ENCODE results near the gene CDH1. TPM values are rescaled to one million over a fixed set of nuclear protein-coding genes. Genes with fewer than 3 reads are reported as not detected.
"Not testable (repeated sequence)": the region's sequence is repeated elsewhere in the genome, so short reads cannot be mapped to it uniquely, and the experiment has no call there.

CDH1 gene
- total and polyA plus RNA-seq, 11 donors: 0.08 to 5.3 (median 0.27) TPM; not detected in 8

DNA sequence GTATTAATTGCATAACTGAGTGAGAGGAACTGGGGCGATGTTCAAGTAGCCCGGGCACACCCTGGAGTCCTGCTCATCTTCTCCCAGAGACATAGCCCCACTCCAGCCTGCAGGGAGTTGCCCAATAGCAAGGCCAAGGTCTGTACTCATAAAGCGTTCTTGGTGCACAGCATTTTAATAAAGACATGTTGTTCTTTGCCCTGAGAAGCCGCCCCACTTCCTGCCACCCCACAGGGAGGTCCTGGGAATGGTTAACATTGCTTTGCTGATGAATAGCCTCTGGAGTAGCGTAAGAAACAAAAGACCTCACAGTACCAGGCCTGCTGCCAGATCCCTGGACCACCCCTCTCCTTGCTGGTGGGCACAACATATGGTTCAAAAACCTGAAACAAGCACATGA is 21.6 kb upstream of the CDH1 start:
- peaks cover 0 to 12% (median 0%) of the 10 kb centered on the region in 12 donors for H3K9me3 ChIP-seq
- no peak for DNase-seq
- TF ChIP-seq POLR2A (IDR thresholded peaks at IDR 0.05) (no peak), CTCF (IDR thresholded peaks at IDR 0.05) (no peak)
- peaks cover 0 to 8% (median 0%) of the 10 kb centered on the region in 9 donors for H3K27me3 ChIP-seq
- no peaks in the 10 kb centered on the region for H3K4me1 ChIP-seq
- intact Hi-C loops (cut with DNase I): no loop called here
- no peak overlapping the region for H3K4me3 ChIP-seq
- no peak for ATAC-seq
- 65 to 78% (median 73%) methylated on average over 5 of the region's 5 CpGs for WGBS, 4 donors
- H3K36me3 ChIP-seq: no peaks in the 10 kb centered on the region
- no peak overlapping the region for H3K27ac ChIP-seq

GRCh38 chr16:68716516-68716915 is 20.6 kb upstream of the CDH1 start:
- WGBS, 4 donors: 67 to 85% (median 73%) methylated on average over 4 of the region's 4 CpGs
- ATAC-seq; intact Hi-C loops (cut with DNase I); H3K4me1 ChIP-seq; DNase-seq; H3K27ac ChIP-seq; H3K4me3 ChIP-seq; H3K36me3 ChIP-seq; H3K27me3 ChIP-seq: not testable (repeated sequence)
- H3K9me3 ChIP-seq: peaks cover 0 to 12% (median 0%) of the 10 kb centered on the region in 12 donors

DNA sequence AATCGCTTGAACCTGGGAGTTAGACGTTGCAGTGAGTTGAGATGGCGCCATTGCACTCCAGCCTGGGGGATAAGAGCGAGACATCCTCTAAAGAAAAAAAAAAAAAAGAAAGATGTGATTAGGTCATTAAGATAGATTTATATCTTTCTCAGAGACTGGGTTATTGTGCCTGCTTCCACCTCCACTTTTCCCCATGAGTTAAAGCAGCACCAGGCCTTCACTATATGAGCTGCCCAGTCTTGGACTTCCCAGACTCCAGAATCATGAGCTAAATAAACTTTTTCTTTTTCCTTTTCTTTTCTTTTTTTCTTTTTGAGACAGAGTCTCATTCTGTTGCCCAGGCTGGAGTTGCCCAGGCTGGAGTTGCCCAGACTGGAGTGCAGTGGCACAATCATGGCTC is 19.4 kb upstream of the CDH1 start:
- DNase-seq (no peak), ATAC-seq (no peak)
- Histone ChIP-seq H3K36me3 (no peaks in the 10 kb centered on the region), H3K27ac (no peak overlapping the region), H3K4me1 (no peaks in the 10 kb centered on the region), H3K9me3 (peaks cover 0 to 12% (median 0%) of the 10 kb centered on the region in 12 donors), H3K27me3 (no peaks in the 10 kb centered on the region), H3K4me3 (no peak overlapping the region)
- TF ChIP-seq POLR2A (IDR thresholded peaks at IDR 0.05): no peak
- TF ChIP-seq CTCF (IDR thresholded peaks at IDR 0.05): no peak
- WGBS, 4 donors: 85 to 98% (median 95%) methylated on average over 4 of the region's 4 CpGs
- intact Hi-C loops (cut with DNase I): no loop called here

DNA sequence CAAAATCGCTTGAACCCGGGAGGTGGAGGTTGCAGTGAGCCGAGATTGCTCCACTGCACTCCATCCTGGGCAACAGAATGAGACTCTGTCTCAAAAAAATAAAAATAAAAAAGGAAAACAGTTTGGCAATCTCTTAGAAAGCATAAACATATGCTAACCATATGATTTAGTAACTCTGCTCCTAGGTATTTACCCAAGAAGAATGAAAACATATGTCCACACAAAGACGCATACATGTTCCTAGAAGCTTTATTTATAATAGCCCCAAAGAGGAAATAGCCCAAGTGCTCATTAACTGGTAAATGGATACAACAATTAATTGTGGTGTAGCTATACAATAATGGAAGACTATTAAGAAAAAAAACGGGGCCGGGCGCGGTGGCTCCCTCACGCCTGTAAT is 18.5 kb upstream of the CDH1 start:
- no peak for DNase-seq
- no peak for ATAC-seq
- H3K4me3 ChIP-seq: no peak overlapping the region
- no peaks in the 10 kb centered on the region for H3K36me3 ChIP-seq
- H3K4me1 ChIP-seq: no peaks in the 10 kb centered on the region
- intact Hi-C loops (cut with DNase I): no loop called here
- WGBS, 4 donors: 88 to 94% (median 91%) methylated on average over 9 of the region's 9 CpGs
- H3K27ac ChIP-seq: no peak overlapping the region
- TF ChIP-seq CTCF (IDR thresholded peaks at IDR 0.05) (no peak), POLR2A (IDR thresholded peaks at IDR 0.05) (no peak)
- H3K27me3 ChIP-seq: no peaks in the 10 kb centered on the region
- peaks cover 0 to 12% (median 0%) of the 10 kb centered on the region in 12 donors for H3K9me3 ChIP-seq

DNA sequence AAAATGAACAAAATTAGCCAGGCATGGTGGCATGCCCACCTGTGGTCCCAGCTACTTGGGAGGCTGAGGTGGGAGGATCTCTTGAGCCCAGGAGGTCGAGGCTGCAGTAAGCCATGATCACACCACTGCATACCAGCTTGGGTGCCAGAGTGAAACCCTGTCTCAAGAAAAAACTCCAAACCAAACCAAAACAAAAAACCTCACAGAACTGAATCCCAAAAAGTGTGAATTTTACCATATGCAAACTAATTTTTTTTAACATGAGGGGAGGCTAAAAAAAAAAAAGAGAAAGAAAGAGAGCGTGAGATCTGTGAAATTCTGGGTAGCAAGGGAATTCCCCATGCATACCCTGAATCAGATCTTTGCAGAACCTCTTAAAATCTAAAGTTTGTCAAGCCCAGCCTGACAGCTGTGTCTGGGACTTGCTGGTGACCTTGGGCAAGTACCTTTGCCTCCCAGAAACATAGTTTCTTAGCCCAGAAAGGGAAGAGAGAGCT is 17.1 kb upstream of the CDH1 start:
- TF ChIP-seq CTCF (IDR thresholded peaks at IDR 0.05): no peak
- H3K4me3 ChIP-seq: no peak overlapping the region
- 77 to 85% (median 82%) methylated on average over 2 of the region's 2 CpGs for WGBS, 4 donors
- no peaks in the 10 kb centered on the region for H3K4me1 ChIP-seq
- intact Hi-C loops (cut with DNase I): no loop called here
- H3K36me3 ChIP-seq: no peaks in the 10 kb centered on the region
- DNase-seq: no peak
- H3K9me3 ChIP-seq: peaks cover 0 to 12% (median 0%) of the 10 kb centered on the region in 12 donors
- no peaks in the 10 kb centered on the region for H3K27me3 ChIP-seq
- no peak for ATAC-seq
- no peak overlapping the region for H3K27ac ChIP-seq

Measured in heart left ventricle (tissue), 16 donors.